GM21390 (cell line): ENCODE results near the gene PDE6G.
"Not testable (repeated sequence)": the region's sequence is repeated elsewhere in the genome, so short reads cannot be mapped to it uniquely, and the experiment has no call there.

Experiments used
- ATAC-seq: cut with Tn5 transposase; IDR thresholded peaks from one replicate; pipeline ENCODE4 v1.9.1; 2021; ENCODE audit not compliant: unreplicated experiment

PDE6G gene

GRCh38 chr17:81687770-81688541 is 31.6 kb upstream of the PDE6G start:
- ATAC-seq = no peak

GRCh38 chr17:81686614-81687013 is 30.3 kb upstream of the PDE6G start:
- no peak for ATAC-seq

GRCh38 chr17:81685108-81685507 is 28.8 kb upstream of the PDE6G start:
- no peak for ATAC-seq

- ATAC-seq = no peak
Measured at GRCh38 chr17:81684442-81684911, 28.1 kb upstream of the PDE6G start.

- peak; percentile 91 for ATAC-seq
Measured at GRCh38 chr17:81683584-81684441, 27.5 kb upstream of the PDE6G start, which contains the start of the genes ARL16 and HGS. Gene ARL16, minus strand, starts transcription at chr17:81683797. Its CDS starts 44 bp downstream, at chr17:81683753. Gene HGS, plus strand, starts transcription at chr17:81684011. Its CDS starts 56 bp downstream, at chr17:81684067.

DNA sequence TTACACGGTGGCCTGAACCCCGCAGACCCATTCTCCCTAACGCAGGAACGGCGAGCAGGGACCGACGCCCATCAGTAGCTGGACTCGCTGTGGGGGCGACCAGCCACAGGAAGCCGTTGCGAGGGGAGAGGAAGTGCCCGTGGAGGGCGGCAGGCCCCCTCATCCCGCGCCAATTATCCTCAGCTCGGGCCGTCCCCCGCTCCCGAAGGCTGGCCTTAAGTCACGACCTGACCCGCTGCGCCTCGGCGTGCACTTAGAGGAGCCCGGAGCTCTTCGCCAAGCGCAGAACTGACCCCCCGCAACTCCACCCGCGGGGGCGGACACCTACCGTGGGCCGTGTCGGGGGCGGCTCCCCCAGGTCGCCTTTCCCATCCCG is 26.9 kb upstream of the PDE6G start:
- peak; percentile 1 for ATAC-seq

DNA sequence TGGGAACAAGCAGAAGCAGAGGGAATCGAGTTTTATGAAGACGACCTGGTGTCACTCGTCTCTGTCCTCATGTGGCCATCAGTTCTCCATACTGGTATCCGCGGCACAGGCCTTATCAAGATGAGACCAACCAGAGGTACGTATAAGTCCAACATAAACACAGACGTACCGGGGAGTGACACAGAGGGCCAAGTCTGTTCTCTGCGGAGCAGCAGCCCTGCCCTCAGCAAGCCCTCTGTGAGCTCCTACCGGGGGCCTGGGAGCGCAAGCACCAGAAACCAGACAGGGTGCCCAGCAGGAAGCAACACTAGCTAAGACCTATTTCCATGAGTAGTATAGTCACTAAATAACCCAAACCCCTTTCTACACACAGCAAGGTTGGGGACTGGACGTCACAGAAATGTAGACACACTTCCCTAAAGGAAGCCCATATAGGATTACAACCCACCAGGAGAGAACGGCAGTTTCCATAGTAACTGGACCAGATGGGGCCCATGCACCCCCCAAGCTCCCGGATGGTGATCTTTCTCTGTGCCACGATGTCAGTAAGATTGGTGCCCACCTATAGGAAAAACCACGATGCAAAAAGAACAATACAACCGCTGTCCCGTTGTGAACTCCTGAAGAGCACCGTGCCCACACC is 26.3 kb upstream of the PDE6G start:
- ATAC-seq = no peak

DNA sequence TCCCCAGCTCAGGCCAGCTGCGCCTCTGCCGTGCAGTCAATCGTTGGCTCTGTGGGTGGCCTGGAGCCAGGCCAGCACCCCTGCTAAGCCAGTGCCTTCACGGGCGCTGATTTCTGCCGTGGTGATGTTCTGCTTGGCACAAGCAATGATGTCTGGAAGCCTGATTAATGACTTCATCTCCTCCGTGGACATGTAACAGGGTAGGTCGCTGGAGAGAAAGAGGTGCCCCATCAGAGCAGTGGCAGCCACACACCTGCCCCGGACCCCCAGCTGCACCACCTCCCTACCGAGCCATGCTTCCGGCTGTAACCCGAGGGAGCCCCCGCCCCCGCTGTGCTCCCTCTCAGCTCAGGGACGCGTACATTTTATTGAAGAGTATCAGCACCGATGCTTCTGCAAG is 25.3 kb upstream of the PDE6G start:
- ATAC-seq = no peak

DNA sequence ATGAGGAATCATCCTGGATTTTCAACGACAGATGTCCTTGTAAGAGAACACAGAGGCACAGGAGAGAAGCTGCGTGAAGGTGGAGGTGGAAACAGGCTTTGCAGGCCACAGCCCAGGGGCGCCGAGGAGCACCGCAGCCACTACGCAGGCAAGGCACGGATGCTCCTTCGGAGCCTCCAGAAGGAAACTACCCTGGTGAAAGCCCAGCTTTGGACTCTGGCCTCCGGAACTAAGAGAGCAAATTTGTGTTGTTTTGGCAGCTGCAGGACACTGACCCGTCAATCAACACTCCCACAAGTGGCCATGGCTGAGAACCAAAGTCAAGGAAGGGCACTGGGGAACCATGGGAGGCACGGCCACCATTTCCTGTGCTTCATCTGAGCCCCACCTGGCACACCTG is 23.8 kb upstream of the PDE6G start:
- ATAC-seq = no peak

DNA sequence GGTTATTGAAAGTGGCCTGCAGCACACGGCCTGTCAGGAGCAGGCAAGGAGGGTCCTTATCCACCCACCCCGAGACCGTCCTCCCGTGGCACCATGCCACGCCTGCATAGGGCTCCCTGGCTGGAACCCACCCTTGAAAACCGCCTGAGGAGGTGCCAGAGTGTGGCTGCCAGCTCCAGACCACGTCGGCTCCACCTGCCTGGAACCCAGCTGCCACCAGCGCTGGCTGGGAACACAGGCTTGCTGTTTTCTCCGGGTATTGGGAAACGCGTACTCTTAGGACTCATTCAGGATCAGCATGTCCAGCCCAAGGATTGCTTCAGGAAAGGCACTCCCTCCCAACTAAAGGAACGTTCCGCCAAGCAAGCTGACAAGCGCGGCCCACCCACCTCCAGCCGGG is 20.6 kb upstream of the PDE6G start:
- ATAC-seq = no peak

DNA sequence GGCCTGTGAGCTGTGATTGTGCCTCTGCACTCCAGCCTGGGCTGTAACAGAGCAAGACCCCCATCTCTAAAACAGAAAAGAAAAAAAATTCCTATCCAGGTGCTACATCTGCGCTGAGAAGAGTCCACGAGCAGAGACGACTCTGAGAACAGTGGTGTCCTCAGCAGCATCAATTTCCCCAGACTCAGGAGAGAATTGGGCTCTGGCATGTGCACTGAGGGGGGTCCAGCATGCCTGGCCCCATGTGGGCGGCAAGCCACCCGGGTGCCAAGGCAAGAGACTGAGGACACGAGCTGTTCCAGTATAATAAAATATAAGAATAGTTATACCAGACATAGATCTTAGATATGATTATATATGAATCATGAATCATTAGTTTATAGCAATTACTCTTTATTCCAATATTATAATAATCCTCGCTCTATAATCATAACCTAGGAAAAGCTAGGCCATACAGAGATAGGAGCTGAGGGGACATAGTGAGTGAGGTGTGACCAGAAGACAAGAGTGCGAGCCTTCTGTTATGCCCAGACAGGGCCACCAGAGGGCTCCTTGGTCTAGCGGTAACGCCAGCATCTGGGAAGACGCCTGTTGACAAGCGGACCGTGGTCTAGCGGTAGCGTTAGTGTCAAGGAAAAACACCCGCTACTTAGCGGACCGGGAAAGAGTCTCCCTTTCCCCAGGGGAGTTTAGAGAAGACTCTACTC is 19.3 kb upstream of the PDE6G start:
- ATAC-seq = not testable (repeated sequence)

GRCh38 chr17:81673561-81674258 is 17.4 kb upstream of the PDE6G start:
- ATAC-seq = no peak

- ATAC-seq = no peak
Measured at GRCh38 chr17:81672954-81673353, 16.6 kb upstream of the PDE6G start.

DNA sequence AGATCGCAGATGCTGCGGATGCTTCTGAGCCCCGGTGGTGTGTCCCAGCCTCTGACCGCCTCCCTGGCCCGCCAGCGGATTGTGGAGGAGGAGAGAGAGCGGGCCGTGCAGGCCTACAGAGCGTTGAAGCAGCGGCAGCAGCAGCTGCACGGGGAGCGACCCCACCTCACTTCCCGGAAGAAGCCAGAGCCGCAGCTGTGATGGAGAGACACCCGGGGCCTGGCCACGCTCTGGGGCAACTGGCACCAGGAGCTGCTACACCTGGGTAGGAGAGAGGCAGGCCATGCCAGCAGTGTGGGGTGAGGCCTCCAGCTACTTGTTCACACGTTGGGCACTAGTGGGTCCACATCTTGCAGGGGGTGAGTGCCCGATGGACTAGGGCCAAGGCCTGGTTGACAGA is 16.2 kb upstream of the PDE6G start:
- ATAC-seq = no peak

DNA sequence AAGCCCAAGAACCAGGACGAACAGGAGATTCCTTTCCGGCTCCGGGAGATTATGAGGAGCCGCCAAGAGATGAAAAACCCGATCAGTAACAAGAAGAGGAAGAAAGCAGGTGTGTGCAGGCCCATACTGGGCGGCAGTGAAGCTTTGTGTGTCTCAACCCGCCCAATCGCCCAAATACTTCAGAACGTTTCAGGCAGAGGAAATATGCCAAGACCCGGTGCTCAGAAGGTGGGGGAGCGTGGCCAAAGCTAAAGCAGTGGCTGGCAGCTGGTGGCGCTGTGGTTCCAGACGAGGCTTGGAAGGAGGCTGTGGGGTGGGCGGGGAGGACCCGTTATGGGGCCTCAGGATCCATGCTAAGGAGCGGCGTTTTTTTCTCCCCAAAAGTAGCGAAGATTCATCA is 11.4 kb upstream of the PDE6G start:
- no peak for ATAC-seq

DNA sequence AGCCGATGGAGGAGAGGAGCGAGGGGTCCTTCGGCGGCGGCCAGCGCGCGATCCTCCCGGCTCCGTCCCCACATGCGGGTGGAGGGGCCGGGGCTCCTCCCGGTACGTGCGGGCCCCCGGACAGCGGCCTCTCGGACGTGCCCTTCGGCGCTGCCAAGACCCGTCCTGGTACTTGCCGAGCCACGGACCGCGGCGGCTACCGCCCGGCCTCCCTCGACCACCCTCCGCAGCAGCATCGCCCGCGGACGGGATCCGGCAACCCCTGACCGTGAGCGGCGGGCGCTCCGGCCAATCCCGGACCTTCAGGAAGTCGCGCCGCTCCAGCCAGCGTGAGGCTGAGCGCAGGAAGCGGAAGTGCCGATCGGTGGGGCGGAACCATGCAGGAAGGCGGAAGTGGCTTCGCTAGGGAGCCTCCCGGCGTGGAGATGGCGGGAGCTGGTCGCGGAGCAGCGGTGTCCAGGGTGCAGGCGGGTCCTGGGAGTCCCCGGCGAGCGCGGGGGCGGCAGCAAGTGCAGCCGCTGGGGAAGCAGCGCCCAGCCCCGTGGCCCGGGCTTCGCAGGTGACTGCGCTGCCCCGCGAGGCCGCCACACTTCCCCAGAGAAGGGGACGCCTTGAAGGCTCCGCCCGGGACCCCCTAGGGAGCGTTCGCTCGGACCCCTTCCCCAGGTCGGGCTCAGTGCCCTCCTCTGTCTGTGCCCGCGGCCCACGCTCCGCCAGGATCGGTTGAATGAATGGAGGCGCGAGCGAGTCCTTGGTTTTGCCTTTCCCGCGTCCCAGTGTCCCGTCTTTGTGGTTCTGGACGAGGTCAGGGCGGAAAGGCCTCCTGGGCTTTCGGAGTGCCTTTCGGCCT is 10.2 kb upstream of the PDE6G start, which contains the start of the genes CCDC137 and OXLD1:
CCDC137 (plus strand) TSS at position 396 of the 850 bp plus-strand sequence; CDS start at position 426, 30 bp downstream.
OXLD1 (minus strand) TSS at position 264 of the 850 bp plus-strand sequence; CDS start at position 236, 28 bp downstream.
- peak; percentile 90 for ATAC-seq

DNA sequence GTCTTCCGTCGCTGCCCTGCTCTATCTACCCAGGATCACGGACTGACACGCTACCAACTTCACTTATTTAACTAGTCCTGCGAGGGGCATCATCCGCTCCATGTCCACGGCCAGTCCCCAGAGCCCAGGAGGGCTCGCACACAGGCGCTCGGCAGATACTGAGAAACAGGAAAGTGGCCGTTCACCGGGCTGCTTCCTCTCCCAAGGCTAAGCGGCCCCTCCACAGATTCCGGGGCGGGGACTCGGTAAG is 9.7 kb upstream of the PDE6G start:
- peak; percentile 13 for ATAC-seq

DNA sequence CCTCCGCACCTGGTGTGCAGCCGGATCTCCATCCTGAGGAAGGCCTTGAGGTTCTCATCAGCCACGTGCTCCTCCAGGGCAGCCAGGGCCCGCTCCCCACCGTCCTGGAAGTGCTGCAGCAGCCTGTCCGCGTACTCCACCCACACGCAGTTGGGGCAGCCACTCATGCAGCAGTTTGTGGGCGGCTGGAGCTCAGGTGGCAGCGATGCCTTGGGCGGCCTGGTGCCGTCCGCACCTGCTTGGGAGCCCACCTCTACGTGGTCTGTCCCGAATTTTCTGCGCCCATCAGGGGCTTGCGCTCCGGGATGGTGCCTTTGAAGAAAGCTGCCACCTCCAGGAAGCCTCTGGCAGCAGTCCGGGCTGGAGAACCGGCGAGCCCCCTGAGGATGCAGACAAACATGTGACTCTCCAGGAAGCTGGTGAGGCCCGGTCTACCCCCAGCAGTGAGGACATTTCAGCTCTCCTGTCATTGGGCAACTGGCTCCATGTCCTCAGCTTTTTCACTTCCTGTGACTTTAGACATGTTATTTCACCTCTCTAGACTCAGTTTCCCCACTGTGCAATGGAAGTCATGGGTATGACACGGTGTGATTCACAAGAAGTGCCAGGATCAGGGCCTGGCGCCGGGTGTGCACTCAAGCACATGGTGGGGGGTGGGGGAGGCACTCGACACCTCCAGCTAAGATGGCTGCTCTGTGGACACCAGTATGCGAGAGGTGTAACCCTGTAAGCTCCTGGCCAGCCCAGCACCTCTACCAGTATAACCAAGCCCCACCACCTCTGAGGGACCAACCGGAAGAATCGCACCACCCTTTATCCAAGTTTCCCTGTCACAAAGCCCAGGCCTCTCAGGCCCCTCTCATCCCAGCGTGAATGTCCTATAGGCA is 9.1 kb upstream of the PDE6G start:
- peak; percentile 19 for ATAC-seq
